Measurements from ENCODE around the gene ZC3H7B.

ZC3H7B gene

DNA sequence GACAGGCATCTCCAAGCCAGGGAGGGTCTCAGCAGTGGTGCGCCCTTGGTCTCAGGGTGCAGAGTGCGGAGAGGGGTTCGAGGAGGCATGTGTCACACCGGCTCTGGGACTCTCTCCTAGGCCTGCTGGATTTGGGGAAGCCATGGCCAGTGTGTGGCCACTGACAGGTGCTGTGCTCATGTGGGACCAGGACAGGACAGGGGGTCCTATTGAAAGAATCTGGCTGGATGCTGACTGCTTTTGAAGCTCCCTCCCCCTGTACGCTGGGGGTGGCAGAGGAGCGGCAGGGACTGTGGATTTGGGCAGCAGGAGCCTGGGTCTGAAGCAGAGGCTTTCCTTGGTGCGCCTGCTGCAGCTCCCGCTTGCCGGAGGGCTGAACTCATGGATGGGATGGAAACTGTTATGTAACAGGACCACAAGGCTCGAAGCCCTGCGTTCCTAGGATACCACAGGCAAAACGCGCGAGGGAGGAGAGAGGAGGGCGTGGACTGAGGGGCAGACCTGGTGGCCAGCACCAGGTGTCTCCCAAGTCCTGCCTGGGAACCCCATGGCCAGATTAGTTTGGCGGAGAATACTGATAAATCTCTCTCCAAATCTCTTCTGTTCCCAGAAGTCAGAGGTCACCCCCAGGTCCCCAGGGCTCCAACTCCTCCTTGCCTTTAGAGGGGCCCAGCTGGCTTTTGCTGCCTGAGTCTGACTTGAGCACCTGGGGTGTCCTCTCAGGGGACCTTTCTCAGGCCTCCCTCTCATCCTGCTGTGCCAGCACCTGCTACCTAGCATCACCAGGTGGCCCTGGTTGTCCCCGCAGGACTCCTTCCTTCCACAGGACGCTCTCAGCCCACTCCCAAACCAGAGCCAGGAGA lies 66.6 kb downstream of the ZC3H7B start:
- H2AFZ ChIP-seq (ENCODE audit: low read length) = no peak overlapping the region
- H4K20me1 ChIP-seq (ENCODE audit: insufficient read depth, low read length) = no peaks in the 10 kb centered on the region
- H3K4me1 ChIP-seq (ENCODE audit: insufficient read depth, low read length, severe bottlenecking) = peaks cover 13% of the 10 kb centered on the region

DNA sequence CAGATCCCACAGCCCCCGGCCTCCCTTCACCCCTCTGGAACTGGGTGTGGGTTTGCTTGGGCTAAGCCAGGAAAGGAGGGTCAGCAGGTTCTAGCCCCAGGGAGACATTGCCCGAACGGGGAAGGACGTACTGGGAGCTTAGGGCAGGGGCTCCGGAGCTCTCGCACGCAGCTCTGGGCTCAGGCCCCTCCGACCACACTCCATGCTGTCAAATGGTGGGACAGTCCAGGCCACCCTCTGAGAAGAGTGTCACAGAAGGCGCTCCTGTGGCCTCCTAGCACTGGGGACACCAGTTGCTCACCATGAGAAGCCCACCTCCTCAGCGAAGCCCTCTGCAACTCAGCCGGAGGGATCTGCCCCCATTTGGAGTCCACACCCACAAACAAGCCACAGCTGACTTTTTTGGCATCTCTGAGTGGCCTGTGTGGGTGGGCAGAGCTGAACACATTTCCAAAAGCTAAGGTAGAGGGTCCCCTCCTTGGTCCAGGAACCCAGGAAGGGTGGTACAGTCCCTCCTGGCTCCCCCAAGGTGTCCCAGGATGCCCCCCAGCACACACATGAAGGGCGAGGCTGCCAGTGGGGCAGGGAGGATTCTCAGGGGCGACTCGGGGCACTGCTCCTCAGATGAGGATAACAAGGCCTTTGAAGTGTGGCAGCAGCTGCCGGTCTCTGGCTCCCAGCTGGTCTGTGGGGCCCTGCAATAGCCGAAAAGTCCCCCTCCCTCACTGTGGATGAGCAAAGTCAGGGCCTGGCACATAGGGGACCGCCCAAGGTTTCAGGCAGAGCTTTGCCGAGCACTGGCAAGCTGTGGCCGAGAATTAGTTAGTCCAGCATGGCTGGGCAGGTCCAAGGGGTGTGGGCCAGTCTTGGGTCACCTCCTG lies 67.5 kb downstream of the ZC3H7B start:
- Histone ChIP-seq H3K4me3 (ENCODE audit: low read depth, low read length, poor library complexity, severe bottlenecking) (no peak overlapping the region), H3K9me2 (ENCODE audit: low read depth, low read length) (no peaks in the 10 kb centered on the region), H3K9ac (ENCODE audit: low read length) (no peak overlapping the region), H2AFZ (ENCODE audit: low read length) (no peak overlapping the region), H3K4me2 (ENCODE audit: low read length) (no peak overlapping the region), H3K4me1 (ENCODE audit: insufficient read depth, low read length, severe bottlenecking) (peaks cover 13% of the 10 kb centered on the region), H3K79me2 (ENCODE audit: insufficient read depth, low read length) (no peaks in the 10 kb centered on the region), H3F3A (ENCODE audit: insufficient read depth, low read length) (no peaks in the 10 kb centered on the region), H3K36me3 (ENCODE audit: insufficient read depth, low read length) (no peaks in the 10 kb centered on the region), H3K9me3 (ENCODE audit: low read length) (no peaks in the 10 kb centered on the region), H4K20me1 (ENCODE audit: insufficient read depth, low read length) (no peaks in the 10 kb centered on the region), H3K27ac (ENCODE audit: low read depth, low read length, poor library complexity, severe bottlenecking) (no peak overlapping the region), H3K27me3 (ENCODE audit: insufficient read depth, low read length) (no peaks in the 10 kb centered on the region; the same call in 1 of the 2 replicates)
- TF ChIP-seq EZH2 (IDR thresholded peaks at IDR 0.05; ENCODE audit: borderline replicate concordance, low read length) = no peak
- TF ChIP-seq, protein P1, sequence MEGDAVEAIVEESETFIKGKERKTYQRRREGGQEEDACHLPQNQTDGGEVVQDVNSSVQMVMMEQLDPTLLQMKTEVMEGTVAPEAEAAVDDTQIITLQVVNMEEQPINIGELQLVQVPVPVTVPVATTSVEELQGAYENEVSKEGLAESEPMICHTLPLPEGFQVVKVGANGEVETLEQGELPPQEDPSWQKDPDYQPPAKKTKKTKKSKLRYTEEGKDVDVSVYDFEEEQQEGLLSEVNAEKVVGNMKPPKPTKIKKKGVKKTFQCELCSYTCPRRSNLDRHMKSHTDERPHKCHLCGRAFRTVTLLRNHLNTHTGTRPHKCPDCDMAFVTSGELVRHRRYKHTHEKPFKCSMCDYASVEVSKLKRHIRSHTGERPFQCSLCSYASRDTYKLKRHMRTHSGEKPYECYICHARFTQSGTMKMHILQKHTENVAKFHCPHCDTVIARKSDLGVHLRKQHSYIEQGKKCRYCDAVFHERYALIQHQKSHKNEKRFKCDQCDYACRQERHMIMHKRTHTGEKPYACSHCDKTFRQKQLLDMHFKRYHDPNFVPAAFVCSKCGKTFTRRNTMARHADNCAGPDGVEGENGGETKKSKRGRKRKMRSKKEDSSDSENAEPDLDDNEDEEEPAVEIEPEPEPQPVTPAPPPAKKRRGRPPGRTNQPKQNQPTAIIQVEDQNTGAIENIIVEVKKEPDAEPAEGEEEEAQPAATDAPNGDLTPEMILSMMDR (IDR thresholded peaks at IDR 0.05; ENCODE audit: low read length) = no peak

More for the DNA sequence above, 66.6 kb downstream of the ZC3H7B start:
- no peaks in the 10 kb centered on the region for H3K79me2 ChIP-seq (ENCODE audit: insufficient read depth, low read length)
- TF ChIP-seq, protein P1 (IDR thresholded peaks at IDR 0.05; ENCODE audit: low read length) = no peak
- no peaks in the 10 kb centered on the region for H3K9me2 ChIP-seq (ENCODE audit: low read depth, low read length)
- H3K4me2 ChIP-seq (ENCODE audit: low read length) = peak overlapping the region; percentile 25; the same call in 1 of the 2 replicates
- H3K4me3 ChIP-seq (ENCODE audit: low read depth, low read length, poor library complexity, severe bottlenecking) = no peak overlapping the region
- H3K27me3 ChIP-seq (ENCODE audit: insufficient read depth, low read length) = no peaks in the 10 kb centered on the region; the same call in 1 of the 2 replicates
- H3K9ac ChIP-seq (ENCODE audit: low read length) = no peak overlapping the region
- H3K9me3 ChIP-seq (ENCODE audit: low read length) = no peaks in the 10 kb centered on the region
- no peaks in the 10 kb centered on the region for H3K36me3 ChIP-seq (ENCODE audit: insufficient read depth, low read length)
- no peak overlapping the region for H3K27ac ChIP-seq (ENCODE audit: low read depth, low read length, poor library complexity, severe bottlenecking)
- H3F3A ChIP-seq (ENCODE audit: insufficient read depth, low read length) = no peaks in the 10 kb centered on the region

DNA sequence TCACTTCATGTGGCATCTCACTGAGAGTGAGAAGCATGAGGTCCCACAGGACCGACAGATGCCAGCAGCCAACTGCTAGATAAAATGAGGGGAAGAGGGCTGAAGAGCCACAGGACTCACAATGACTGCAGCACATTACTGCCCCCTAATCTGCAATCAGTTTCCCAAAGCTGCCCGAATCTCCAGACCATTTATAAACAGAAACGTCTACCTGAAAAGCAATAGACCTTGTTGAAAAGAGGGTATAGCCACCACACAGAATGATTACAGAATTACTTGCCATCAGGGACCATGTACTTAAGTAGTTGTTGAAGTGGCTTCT lies 68.1 kb downstream of the ZC3H7B start:
- H3K9me2 ChIP-seq (ENCODE audit: low read depth, low read length) = no peaks in the 10 kb centered on the region
- H3K4me1 ChIP-seq (ENCODE audit: insufficient read depth, low read length, severe bottlenecking) = peaks cover 13% of the 10 kb centered on the region
- H3K27me3 ChIP-seq (ENCODE audit: insufficient read depth, low read length) = no peaks in the 10 kb centered on the region; the same call in 1 of the 2 replicates
- no peak overlapping the region for H3K4me3 ChIP-seq (ENCODE audit: low read depth, low read length, poor library complexity, severe bottlenecking)
- no peaks in the 10 kb centered on the region for H3F3A ChIP-seq (ENCODE audit: insufficient read depth, low read length)
- no peaks in the 10 kb centered on the region for H3K36me3 ChIP-seq (ENCODE audit: insufficient read depth, low read length)
- H3K4me2 ChIP-seq (ENCODE audit: low read length) = no peak overlapping the region
- no peak overlapping the region for H3K27ac ChIP-seq (ENCODE audit: low read depth, low read length, poor library complexity, severe bottlenecking)
- no peak overlapping the region for H2AFZ ChIP-seq (ENCODE audit: low read length)
- H3K79me2 ChIP-seq (ENCODE audit: insufficient read depth, low read length) = no peaks in the 10 kb centered on the region
- H4K20me1 ChIP-seq (ENCODE audit: insufficient read depth, low read length) = no peaks in the 10 kb centered on the region
- H3K9me3 ChIP-seq (ENCODE audit: low read length) = no peaks in the 10 kb centered on the region
- no peak for TF ChIP-seq EZH2 (IDR thresholded peaks at IDR 0.05; ENCODE audit: borderline replicate concordance, low read length)
- TF ChIP-seq, protein P1 (IDR thresholded peaks at IDR 0.05; ENCODE audit: low read length) = no peak
- H3K9ac ChIP-seq (ENCODE audit: low read length) = no peak overlapping the region

All from OCI-LY1 (cell line).